GM10266 (cell line): Measurements from ENCODE around the gene RALB.

Source experiments
- DNase-seq: peaks from one replicate; pipeline ENCODE4 v3.0.0; 2012; ENCODE audit errors: extremely low spot score
- CTCF ChIP-seq: IDR thresholded peaks from 2 replicates; pipeline ENCODE4 v1.5.1; 2012; ENCODE audit warnings: mild to moderate bottlenecking, low read depth; ENCODE audit not compliant: control insufficient read depth, insufficient read depth; ENCODE audit errors: missing control alignments

Gene RALB

GRCh38 chr2:120323214-120323613 lies 70.6 kb downstream of the RALB start:
- DNase-seq = no peak
- no peak for TF ChIP-seq CTCF

GRCh38 chr2:120323807-120324399 lies 71.3 kb downstream of the RALB start:
- no peak for TF ChIP-seq CTCF

GRCh38 chr2:120324933-120325332 lies 72.3 kb downstream of the RALB start:
- no peak for TF ChIP-seq CTCF
- no peak for DNase-seq

More at GRCh38 chr2:120323807-120324399, 71.3 kb downstream of the RALB start:
- no peak for DNase-seq

- no peak for TF ChIP-seq CTCF
- no peak for DNase-seq
Observed at GRCh38 chr2:120326066-120326465, 73.4 kb downstream of the RALB start.

- no peak for DNase-seq
- TF ChIP-seq CTCF = no peak
Observed at GRCh38 chr2:120330946-120331822, 78.5 kb downstream of the RALB start.

- TF ChIP-seq CTCF = no peak
- DNase-seq = no peak
Observed at GRCh38 chr2:120331903-120332302, 79.3 kb downstream of the RALB start.

GRCh38 chr2:120332384-120332783 lies 79.7 kb downstream of the RALB start:
- TF ChIP-seq CTCF = no peak
- DNase-seq = no peak
